Measurements from ENCODE around the gene KRTAP4-12.
"Not testable (repeated sequence)": the region's sequence is repeated elsewhere in the genome, so short reads cannot be mapped to it uniquely, and the experiment has no call there.

Gene KRTAP4-12

DNA sequence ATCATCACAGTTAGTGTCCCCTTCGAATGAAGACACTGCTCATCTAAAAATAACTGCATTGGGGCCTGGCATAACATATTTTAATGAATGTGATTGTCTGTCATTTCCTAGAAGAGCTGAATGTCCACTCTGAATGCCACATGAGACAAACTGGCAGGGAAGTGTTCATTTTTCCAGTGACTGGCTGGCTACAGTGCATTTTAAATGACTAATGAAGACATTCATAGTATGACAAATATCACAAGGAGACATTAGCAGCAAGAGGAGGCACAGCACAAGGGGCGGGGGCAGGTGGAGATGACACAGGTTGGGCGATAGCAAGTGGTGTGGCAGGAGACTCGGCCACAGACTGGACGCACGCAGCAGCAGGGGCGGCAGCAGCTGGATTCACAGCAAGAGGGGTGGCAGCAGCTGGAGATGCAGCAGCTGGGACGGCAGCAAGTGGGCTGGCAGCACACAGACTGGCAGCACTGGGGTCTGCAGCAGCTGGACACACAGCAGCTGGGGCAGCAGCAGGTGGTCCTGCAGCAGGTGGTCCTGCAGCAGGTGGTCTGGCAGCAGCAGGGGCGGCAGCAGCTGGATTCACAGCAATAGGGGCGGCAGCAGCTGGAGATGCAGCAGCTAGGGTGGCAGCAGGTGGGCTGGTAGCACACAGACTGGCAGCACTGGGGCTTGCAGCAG lies 25.1 kb upstream of the KRTAP4-12 start:
- not testable (repeated sequence) for H3K27me3 ChIP-seq (ENCODE audit: control insufficient read depth, insufficient read depth, low read length, poor library complexity, severe bottlenecking); H3K36me3 ChIP-seq (ENCODE audit: control insufficient read depth, insufficient read depth, low read length); H3K9me3 ChIP-seq (ENCODE audit: control insufficient read depth, low read length); H3K27ac ChIP-seq (ENCODE audit: insufficient read depth, low read depth, low read length, poor library complexity, severe bottlenecking); H3K4me1 ChIP-seq (ENCODE audit: control insufficient read depth, insufficient read depth, low read length); H3K4me3 ChIP-seq (ENCODE audit: insufficient read depth, low read depth, low read length)
- WGBS, 2 experiments, result 86% methylated on average over 10 of the region's 10 CpGs

DNA sequence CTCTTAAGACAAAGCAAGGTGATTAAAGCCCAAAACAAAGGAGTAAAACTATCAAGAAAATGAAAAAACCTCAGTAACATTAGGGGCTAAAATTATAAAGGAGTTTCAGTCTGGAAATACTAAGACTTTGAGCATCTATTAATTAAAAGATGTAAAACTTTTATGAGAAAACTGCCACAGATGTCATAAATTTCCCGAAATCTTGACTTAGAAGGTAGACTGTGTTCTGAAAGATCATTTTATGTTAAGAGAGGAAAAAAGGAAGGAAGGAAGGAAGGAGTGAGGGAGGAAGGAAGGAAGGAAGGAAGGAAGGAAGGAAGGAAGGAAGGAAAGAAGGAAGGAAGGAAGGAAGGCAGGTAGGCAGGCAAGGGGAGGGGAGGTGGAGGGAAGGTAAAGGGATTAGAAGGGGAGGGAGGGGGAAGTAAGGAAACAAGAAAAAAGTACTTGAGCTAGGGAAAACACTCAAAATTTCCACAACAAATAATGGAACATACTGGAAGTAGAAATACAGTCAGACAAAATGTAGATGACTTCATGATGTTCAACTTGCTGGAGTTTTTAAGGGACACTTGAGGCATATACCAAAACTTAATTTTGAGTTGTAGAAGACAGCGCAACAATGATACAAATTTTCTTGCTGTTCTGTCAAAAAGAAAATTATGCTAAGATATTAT lies 23.7 kb upstream of the KRTAP4-12 start:
- no peaks in the 10 kb centered on the region for H3K27me3 ChIP-seq (ENCODE audit: control insufficient read depth, insufficient read depth, low read length, poor library complexity, severe bottlenecking)
- no peaks in the 10 kb centered on the region for H3K36me3 ChIP-seq (ENCODE audit: control insufficient read depth, insufficient read depth, low read length)
- no peaks in the 10 kb centered on the region for H3K9me3 ChIP-seq (ENCODE audit: control insufficient read depth, low read length)
- no peaks in the 10 kb centered on the region for H3K4me1 ChIP-seq (ENCODE audit: control insufficient read depth, insufficient read depth, low read length)
- no peak overlapping the region for H3K4me3 ChIP-seq (ENCODE audit: insufficient read depth, low read depth, low read length)
- no peak overlapping the region for H3K27ac ChIP-seq (ENCODE audit: insufficient read depth, low read depth, low read length, poor library complexity, severe bottlenecking)
- 93 to 100% methylated on average over 2 of the region's 2 CpGs for WGBS, 2 experiments

- Histone ChIP-seq H3K9me3 (ENCODE audit: control insufficient read depth, low read length) (no peaks in the 10 kb centered on the region), H3K27me3 (ENCODE audit: control insufficient read depth, insufficient read depth, low read length, poor library complexity, severe bottlenecking) (no peaks in the 10 kb centered on the region), H3K4me3 (ENCODE audit: insufficient read depth, low read depth, low read length) (no peak overlapping the region), H3K27ac (ENCODE audit: insufficient read depth, low read depth, low read length, poor library complexity, severe bottlenecking) (no peak overlapping the region), H3K36me3 (ENCODE audit: control insufficient read depth, insufficient read depth, low read length) (no peaks in the 10 kb centered on the region), H3K4me1 (ENCODE audit: control insufficient read depth, insufficient read depth, low read length) (no peaks in the 10 kb centered on the region)
- WGBS, 2 experiments, result 97 to 100% methylated on average over 2 of the region's 2 CpGs
These were observed 21.3 kb upstream of the KRTAP4-12 start for GRCh38 chr17:41145261-41145660.

GRCh38 chr17:41144846-41145245 lies 20.9 kb upstream of the KRTAP4-12 start:
- Histone ChIP-seq H3K27ac (ENCODE audit: insufficient read depth, low read depth, low read length, poor library complexity, severe bottlenecking) (no peak overlapping the region), H3K36me3 (ENCODE audit: control insufficient read depth, insufficient read depth, low read length) (no peaks in the 10 kb centered on the region), H3K4me1 (ENCODE audit: control insufficient read depth, insufficient read depth, low read length) (no peaks in the 10 kb centered on the region), H3K4me3 (ENCODE audit: insufficient read depth, low read depth, low read length) (no peak overlapping the region), H3K27me3 (ENCODE audit: control insufficient read depth, insufficient read depth, low read length, poor library complexity, severe bottlenecking) (no peaks in the 10 kb centered on the region), H3K9me3 (ENCODE audit: control insufficient read depth, low read length) (no peaks in the 10 kb centered on the region)
- WGBS, 2 experiments, result 94 to 100% methylated on average over 1 of the region's 1 CpG

DNA sequence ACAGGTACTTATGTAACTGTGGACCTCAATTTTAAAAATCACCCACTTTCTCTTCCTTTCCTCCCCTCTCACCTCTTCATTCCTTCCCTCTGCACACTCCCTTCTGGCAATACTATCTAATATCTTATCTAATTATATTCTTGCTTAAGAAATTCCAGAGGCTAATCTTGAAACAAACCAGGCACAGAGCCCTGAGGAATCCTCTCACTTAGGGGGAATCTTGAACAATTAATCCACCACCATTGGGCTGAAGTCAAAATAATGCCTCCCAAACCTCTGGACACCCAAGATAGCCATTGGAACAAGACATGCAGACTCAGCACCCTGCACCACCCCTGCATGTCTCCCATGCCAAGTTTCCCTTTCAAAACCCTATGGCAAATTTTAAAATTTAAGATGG lies 17.4 kb upstream of the KRTAP4-12 start:
- no peaks in the 10 kb centered on the region for H3K36me3 ChIP-seq (ENCODE audit: control insufficient read depth, insufficient read depth, low read length)
- no peaks in the 10 kb centered on the region for H3K27me3 ChIP-seq (ENCODE audit: control insufficient read depth, insufficient read depth, low read length, poor library complexity, severe bottlenecking)
- no peaks in the 10 kb centered on the region for H3K9me3 ChIP-seq (ENCODE audit: control insufficient read depth, low read length)
- no peak overlapping the region for H3K4me3 ChIP-seq (ENCODE audit: insufficient read depth, low read depth, low read length)
- no peaks in the 10 kb centered on the region for H3K4me1 ChIP-seq (ENCODE audit: control insufficient read depth, insufficient read depth, low read length)
- H3K27ac ChIP-seq (ENCODE audit: insufficient read depth, low read depth, low read length, poor library complexity, severe bottlenecking), result no peak overlapping the region

DNA sequence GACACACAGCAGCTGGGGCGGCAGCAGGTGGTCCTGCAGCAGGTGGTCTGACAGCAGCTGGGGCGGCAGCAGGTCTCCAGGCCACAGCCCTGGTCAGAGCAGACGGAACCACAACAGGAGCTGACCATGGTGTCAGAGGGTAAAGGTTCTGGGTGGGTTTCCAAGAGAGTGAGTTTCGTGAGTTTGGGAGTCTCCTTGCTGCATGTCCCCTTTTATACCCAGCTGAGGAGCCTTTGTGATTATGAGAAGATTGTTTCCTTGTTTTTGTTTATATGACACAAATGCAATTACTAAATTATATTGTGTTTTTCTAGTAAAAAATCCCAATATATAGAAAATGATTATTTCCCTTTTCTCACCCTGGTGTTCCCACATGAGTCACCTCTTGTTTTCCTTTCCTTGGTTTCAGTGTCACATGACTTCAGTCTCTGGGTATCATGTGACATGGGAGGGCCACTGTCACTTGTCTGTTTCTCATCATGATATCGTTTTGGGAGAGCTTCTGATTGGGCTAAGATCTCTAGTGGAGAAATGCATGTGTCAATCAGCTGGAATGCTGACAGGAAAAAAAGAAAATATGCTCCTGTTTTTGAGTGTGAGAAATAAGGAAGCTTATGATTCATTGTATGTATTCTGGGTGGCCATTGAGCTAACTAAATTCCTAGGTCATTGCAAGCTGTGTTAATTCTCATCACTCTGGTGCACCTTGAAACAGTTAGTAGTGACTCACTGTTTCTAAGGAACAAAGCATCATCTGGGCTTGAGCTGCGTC lies 16.6 kb upstream of the KRTAP4-12 start, which contains the start of gene KRTAP4-6:
TSS of gene KRTAP4-6 (minus strand) at position 185 of the 772 bp plus-strand sequence. CDS start at position 128, 57 bp downstream.
- Histone ChIP-seq H3K27ac (ENCODE audit: insufficient read depth, low read depth, low read length, poor library complexity, severe bottlenecking) (no peak within 1 kb of the TSS), H3K4me3 (ENCODE audit: insufficient read depth, low read depth, low read length) (no peak within 1 kb of the TSS), H3K9me3 (ENCODE audit: control insufficient read depth, low read length) (no peaks in the 10 kb centered on the region), H3K36me3 (ENCODE audit: control insufficient read depth, insufficient read depth, low read length) (no peaks in the 10 kb centered on the region), H3K4me1 (ENCODE audit: control insufficient read depth, insufficient read depth, low read length) (no peaks in the 10 kb centered on the region), H3K27me3 (ENCODE audit: control insufficient read depth, insufficient read depth, low read length, poor library complexity, severe bottlenecking) (no peaks in the 10 kb centered on the region)
- WGBS, 2 experiments, result 86 to 96% methylated on average over 6 of the region's 6 CpGs

- WGBS, 2 experiments, result 87 to 91% methylated on average over 12 of the region's 12 CpGs
- not testable (repeated sequence) for H3K27ac ChIP-seq (ENCODE audit: insufficient read depth, low read depth, low read length, poor library complexity, severe bottlenecking); H3K36me3 ChIP-seq (ENCODE audit: control insufficient read depth, insufficient read depth, low read length); H3K4me3 ChIP-seq (ENCODE audit: insufficient read depth, low read depth, low read length); H3K27me3 ChIP-seq (ENCODE audit: control insufficient read depth, insufficient read depth, low read length, poor library complexity, severe bottlenecking); H3K9me3 ChIP-seq (ENCODE audit: control insufficient read depth, low read length); H3K4me1 ChIP-seq (ENCODE audit: control insufficient read depth, insufficient read depth, low read length)
These were observed 15.9 kb upstream of the KRTAP4-12 start for GRCh38 chr17:41139865-41140264.

GRCh38 chr17:41133880-41134735 lies 10.1 kb upstream of the KRTAP4-12 start:
- Histone ChIP-seq H3K9me3 (ENCODE audit: control insufficient read depth, low read length) (no peaks in the 10 kb centered on the region), H3K4me3 (ENCODE audit: insufficient read depth, low read depth, low read length) (no peak overlapping the region), H3K27ac (ENCODE audit: insufficient read depth, low read depth, low read length, poor library complexity, severe bottlenecking) (no peak overlapping the region), H3K4me1 (ENCODE audit: control insufficient read depth, insufficient read depth, low read length) (no peaks in the 10 kb centered on the region), H3K27me3 (ENCODE audit: control insufficient read depth, insufficient read depth, low read length, poor library complexity, severe bottlenecking) (no peaks in the 10 kb centered on the region), H3K36me3 (ENCODE audit: control insufficient read depth, insufficient read depth, low read length) (no peaks in the 10 kb centered on the region)
- WGBS, 2 experiments, result 93 to 97% methylated on average over 2 of the region's 2 CpGs

DNA sequence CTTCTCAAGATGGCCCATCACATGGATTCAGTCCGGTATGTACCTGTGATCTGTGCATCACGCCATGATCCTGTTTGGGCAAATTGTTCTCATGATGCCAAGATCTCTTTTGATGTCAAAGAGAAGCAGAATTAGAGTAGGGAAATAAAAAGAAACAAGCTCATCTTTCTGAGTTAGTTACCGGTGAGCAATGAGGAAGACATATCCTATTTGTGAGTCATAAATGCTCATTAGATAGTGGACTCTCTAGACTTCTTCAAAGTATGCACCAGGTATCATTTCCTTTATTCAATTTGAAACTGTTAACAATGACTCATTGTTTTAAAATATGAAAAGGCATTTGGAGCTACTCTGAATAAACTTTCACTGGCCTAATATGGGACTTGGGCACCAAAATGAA lies 8.0 kb upstream of the KRTAP4-12 start:
- no peak overlapping the region for H3K4me3 ChIP-seq (ENCODE audit: insufficient read depth, low read depth, low read length)
- H3K4me1 ChIP-seq (ENCODE audit: control insufficient read depth, insufficient read depth, low read length), result no peaks in the 10 kb centered on the region
- H3K9me3 ChIP-seq (ENCODE audit: control insufficient read depth, low read length), result no peaks in the 10 kb centered on the region
- no peaks in the 10 kb centered on the region for H3K36me3 ChIP-seq (ENCODE audit: control insufficient read depth, insufficient read depth, low read length)
- no peaks in the 10 kb centered on the region for H3K27me3 ChIP-seq (ENCODE audit: control insufficient read depth, insufficient read depth, low read length, poor library complexity, severe bottlenecking)
- 96 to 99% methylated on average over 3 of the region's 3 CpGs for WGBS, 2 experiments
- H3K27ac ChIP-seq (ENCODE audit: insufficient read depth, low read depth, low read length, poor library complexity, severe bottlenecking), result no peak overlapping the region
